CD4-positive, alpha-beta T cell (primary cell): ENCODE results near the gene UQCRFS1. TPM values are rescaled to one million over a fixed set of nuclear protein-coding genes. Genes with fewer than 3 reads are reported as not detected.

Source experiments
- ATAC-seq: fragments of 200-7000 bp; cut with Tn5 transposase; one replicate; pipeline ENCODE4 v1.10.0; 2022; ENCODE audit warnings: mild to moderate bottlenecking; ENCODE audit not compliant: poor library complexity
- CTCF ChIA-PET: fragments of 350-600 bp; sonication (Branson Sonifier 250); formaldehyde crosslinking; loops from one replicate; lab custom pipeline; 2021; ENCODE audit warnings: antibody characterized with exemption, inconsistent platforms; lab: Charles Lee
- POLR2A ChIA-PET: fragments of 350-600 bp; sonication (Branson Sonifier 250); formaldehyde crosslinking; loops from one replicate; lab custom pipeline; 2021; ENCODE audit warnings: antibody characterized with exemption, inconsistent platforms; lab: Charles Lee
- DNase-seq, 14 experiments: peaks; one replicate each; pipeline ENCODE4 v3.0.0-alpha.2; 2013 to 2020; ENCODE audit warnings: mixed read lengths in 2 of 14
- H3K27ac ChIP-seq, 2 donors: one replicate each; pipeline versions ENCODE4 v1.5.1 to v1.7.0; 2013; ENCODE audit warnings: low read length in 2 of 2, low read depth in 1 of 2, mild to moderate bottlenecking in 1 of 2
- H3K27me3 ChIP-seq, 2 experiments: 1 replicate in 1 of 2; 2 replicates in 1 of 2; pipeline versions ENCODE4 v1.6.1 to v1.7.0; 2013; ENCODE audit warnings: low read length in 2 of 2, control low read depth in 1 of 2, mild to moderate bottlenecking in 1 of 2, moderate library complexity in 1 of 2; ENCODE audit not compliant: insufficient read depth in 2 of 2, control insufficient read depth in 1 of 2
- H3K36me3 ChIP-seq: one replicate; pipeline ENCODE4 v1.6.1; 2013; ENCODE audit warnings: low read length, control low read depth; ENCODE audit not compliant: insufficient read depth
- H3K4me1 ChIP-seq: one replicate; pipeline ENCODE4 v1.6.1; 2013; ENCODE audit warnings: low read length, control low read depth; ENCODE audit not compliant: insufficient read depth
- H3K4me3 ChIP-seq: one replicate; pipeline ENCODE4 v1.5.1; 2013; ENCODE audit warnings: mild to moderate bottlenecking, low read length, moderate library complexity
- H3K9me3 ChIP-seq, 2 experiments: 1 replicate in 1 of 2; 2 replicates in 1 of 2; pipeline versions ENCODE4 v1.6.1 to v1.7.0; 2013; ENCODE audit warnings: low read length in 2 of 2, mild to moderate bottlenecking in 2 of 2, control low read depth in 1 of 2, moderate library complexity in 1 of 2; ENCODE audit not compliant: control insufficient read depth in 1 of 2, insufficient read depth in 1 of 2
- H3K27ac Mint-ChIP-seq: one replicate; pipeline ENCODE4 v1.8.0; 2020; ENCODE audit warnings: mixed read lengths
- H3K27me3 Mint-ChIP-seq: one replicate; pipeline ENCODE4 v1.8.0; 2021; ENCODE audit warnings: mixed read lengths
- H3K36me3 Mint-ChIP-seq: one replicate; pipeline ENCODE4 v1.8.0; 2021; ENCODE audit warnings: low read depth, mixed read lengths
- H3K4me1 Mint-ChIP-seq: one replicate; pipeline ENCODE4 v1.8.0; 2021; ENCODE audit warnings: low read depth, mixed read lengths
- H3K4me3 Mint-ChIP-seq: one replicate; pipeline ENCODE4 v1.8.0; 2020; ENCODE audit warnings: mild to moderate bottlenecking, mixed read lengths
- H3K9me3 Mint-ChIP-seq: one replicate; pipeline ENCODE4 v1.8.0; 2020; ENCODE audit warnings: mixed read lengths
- intact Hi-C, 2 experiments: fragments of 100-400 bp; cut with DNase I in 1 of 2; cut with micrococcal nuclease in 1 of 2; formaldehyde crosslinking; loops; one replicate each; pipeline versions ENCODE4 v1.15.1 to v1.9.0; 2023 to 2025; cut with DNase I, micrococcal nuclease
- polyA plus RNA-seq, 2 donors: library from polyadenylated mRNA; unstranded; fragments of 120-200 nt; gene quantifications; one replicate each; pipeline ENCODE4 v1.2.1, GENCODE V29; 2013
- total RNA-seq, 174 experiments: library from RNA in 2 of 174; stranded (reverse) in 2 of 174; gene quantifications; one replicate each; pipeline ENCODE4 v1.2.3 and lab custom pipeline; 2021 to 2026
- TF ChIP-seq, protein P1 (sequence below): fragments of 200-600 bp; IDR thresholded peaks from one replicate; pipeline ENCODE4 v1.8.0; 2022; ENCODE audit warnings: antibody characterized with exemption, mild to moderate bottlenecking

The UQCRFS1 gene
- 10 to 100 TPM; 30.5 TPM for total RNA-seq
- polyA plus RNA-seq (2013, experiment 1 of 2), result 21.8 TPM
- 19.9 TPM for polyA plus RNA-seq (2013, experiment 2 of 2)
- total RNA-seq (lab: John Stamatoyannopoulos, UW), result 37.6 to 151 (median 67.5) reads per million in 172 experiments

DNA sequence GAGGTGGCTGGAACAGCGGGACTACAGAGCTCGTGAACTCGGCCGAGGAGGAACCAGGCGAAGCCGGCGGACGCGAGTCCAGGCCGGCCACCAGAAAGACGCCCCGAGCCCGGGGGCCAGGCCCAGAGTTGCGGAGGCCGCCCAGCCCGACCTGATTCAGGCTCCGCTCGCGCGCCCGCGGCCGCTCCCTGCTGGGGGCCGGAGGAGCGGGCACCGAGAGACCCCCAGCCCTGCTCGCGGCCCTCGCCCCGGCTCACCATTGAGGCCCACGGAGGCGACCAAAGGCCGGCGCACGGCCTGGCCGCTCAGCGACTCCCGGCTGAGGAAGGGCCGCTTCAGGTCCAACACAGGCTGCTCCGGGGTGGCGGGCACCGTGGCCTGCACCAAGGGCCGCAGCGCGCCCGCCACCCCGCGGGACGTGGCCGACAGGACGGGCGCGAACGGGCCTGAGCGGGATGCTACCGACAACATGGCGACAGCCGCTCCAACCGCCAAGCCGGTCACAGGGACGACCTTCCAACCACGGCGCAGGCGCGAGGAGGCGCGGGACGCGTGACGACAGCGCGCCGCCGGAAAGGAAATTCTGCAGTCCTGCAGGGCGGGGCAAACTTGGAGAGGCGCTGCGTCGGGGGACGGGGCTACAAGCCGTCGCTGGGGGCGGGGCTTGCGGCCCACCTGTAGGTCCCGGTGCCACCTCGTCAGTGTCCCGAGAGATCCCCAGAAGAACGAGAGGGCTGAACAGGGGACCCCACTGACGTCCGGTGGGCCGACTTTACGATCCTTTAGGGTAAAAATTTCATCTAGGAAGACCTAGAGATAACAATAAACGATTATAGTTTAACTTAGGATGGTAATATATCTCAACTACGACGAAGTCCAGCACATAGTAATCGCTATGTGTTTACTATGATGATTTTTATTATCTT, at the start of gene UQCRFS1:
Gene UQCRFS1, minus strand, starts transcription at position 504 of the 926 bp plus-strand sequence. Its CDS starts 33 bp downstream, at position 471.
- DNase-seq (peak; percentile 91 to 97 (median 94)), ATAC-seq (peak; percentile 96)
- Histone ChIP-seq H3K36me3 (peaks cover 4% of the 10 kb centered on the region), H3K4me1 (peaks cover 10% of the 10 kb centered on the region), H3K4me3 (peak within 1 kb of the TSS; percentile 74), H3K27me3 (no peaks in the 10 kb centered on the region), H3K27ac (peak within 1 kb of the TSS; percentile 67 to 78), H3K9me3 (no peaks in the 10 kb centered on the region)
- CTCF ChIA-PET, result no interaction called here
- H3K9me3 Mint-ChIP-seq, result peaks cover 6% of the 10 kb centered on the region
- peak within 1 kb of the TSS; percentile 96 for H3K27ac Mint-ChIP-seq
- H3K4me1 Mint-ChIP-seq, result peaks cover 54% of the 10 kb centered on the region
- intact Hi-C loops, result loop anchor here (5.0 to 10.0 kb wide), 6 partner anchors 394 to 1421 kb away; partner anchors contain the start of genes CCNE1 (in 1 of the 2), POP4 (in 1 of the 2) and URI1 (in 1 of the 2)
- peaks cover 42% of the 10 kb centered on the region for H3K36me3 Mint-ChIP-seq
- H3K27me3 Mint-ChIP-seq, result peaks cover 14% of the 10 kb centered on the region
- TF ChIP-seq, protein P1, sequence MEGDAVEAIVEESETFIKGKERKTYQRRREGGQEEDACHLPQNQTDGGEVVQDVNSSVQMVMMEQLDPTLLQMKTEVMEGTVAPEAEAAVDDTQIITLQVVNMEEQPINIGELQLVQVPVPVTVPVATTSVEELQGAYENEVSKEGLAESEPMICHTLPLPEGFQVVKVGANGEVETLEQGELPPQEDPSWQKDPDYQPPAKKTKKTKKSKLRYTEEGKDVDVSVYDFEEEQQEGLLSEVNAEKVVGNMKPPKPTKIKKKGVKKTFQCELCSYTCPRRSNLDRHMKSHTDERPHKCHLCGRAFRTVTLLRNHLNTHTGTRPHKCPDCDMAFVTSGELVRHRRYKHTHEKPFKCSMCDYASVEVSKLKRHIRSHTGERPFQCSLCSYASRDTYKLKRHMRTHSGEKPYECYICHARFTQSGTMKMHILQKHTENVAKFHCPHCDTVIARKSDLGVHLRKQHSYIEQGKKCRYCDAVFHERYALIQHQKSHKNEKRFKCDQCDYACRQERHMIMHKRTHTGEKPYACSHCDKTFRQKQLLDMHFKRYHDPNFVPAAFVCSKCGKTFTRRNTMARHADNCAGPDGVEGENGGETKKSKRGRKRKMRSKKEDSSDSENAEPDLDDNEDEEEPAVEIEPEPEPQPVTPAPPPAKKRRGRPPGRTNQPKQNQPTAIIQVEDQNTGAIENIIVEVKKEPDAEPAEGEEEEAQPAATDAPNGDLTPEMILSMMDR, result no peak
- peak within 1 kb of the TSS; percentile 99 for H3K4me3 Mint-ChIP-seq
- POLR2A ChIA-PET, result interaction anchor here (1.0 kb wide), 1 partner anchor 1420 kb away, joined by 4 read pairs; no protein-coding TSS in a partner anchor

DNA sequence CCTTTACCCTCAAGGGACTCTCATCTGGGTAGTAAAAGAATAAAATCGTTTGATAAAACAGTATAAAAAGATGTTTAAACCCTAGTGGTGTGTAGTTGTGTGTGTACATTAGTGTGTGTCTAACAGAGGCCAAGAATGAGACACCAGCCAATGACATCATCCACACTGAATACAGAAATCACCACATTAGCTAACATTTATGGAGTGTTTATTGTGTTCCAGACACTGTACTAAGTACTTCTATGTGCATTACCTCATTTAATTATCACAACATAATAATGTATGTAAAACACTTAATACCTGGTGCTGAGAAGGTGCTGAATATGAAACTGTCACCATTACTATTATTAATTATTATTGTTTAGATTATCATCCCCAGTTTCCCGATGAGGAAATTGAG, 49.1 kb upstream of the UQCRFS1 start:
- POLR2A ChIA-PET, result no interaction called here
- Histone ChIP-seq H3K36me3 (no peaks in the 10 kb centered on the region), H3K27ac (no peak overlapping the region), H3K9me3 (no peaks in the 10 kb centered on the region), H3K4me1 (no peaks in the 10 kb centered on the region), H3K4me3 (no peak overlapping the region), H3K27me3 (peaks cover 0 to 3% of the 10 kb centered on the region in 2 experiments)
- DNase-seq, result no peak
- no peak for ATAC-seq
- no peak overlapping the region for H3K4me3 Mint-ChIP-seq
- intact Hi-C loops, result loop anchor here (2.0 to 5.0 kb wide), 3 partner anchors 525 to 795 kb away; no protein-coding TSS in a partner anchor
- no peaks in the 10 kb centered on the region for H3K36me3 Mint-ChIP-seq
- H3K4me1 Mint-ChIP-seq, result no peaks in the 10 kb centered on the region
- CTCF ChIA-PET, result interaction anchor here (1.8 kb wide), 1 partner anchor 1297 kb away, joined by 3 read pairs; no protein-coding TSS in a partner anchor
- H3K27me3 Mint-ChIP-seq, result peaks cover 25% of the 10 kb centered on the region
- no peaks in the 10 kb centered on the region for H3K9me3 Mint-ChIP-seq
- H3K27ac Mint-ChIP-seq, result no peak overlapping the region
- TF ChIP-seq, protein P1, result no peak

DNA sequence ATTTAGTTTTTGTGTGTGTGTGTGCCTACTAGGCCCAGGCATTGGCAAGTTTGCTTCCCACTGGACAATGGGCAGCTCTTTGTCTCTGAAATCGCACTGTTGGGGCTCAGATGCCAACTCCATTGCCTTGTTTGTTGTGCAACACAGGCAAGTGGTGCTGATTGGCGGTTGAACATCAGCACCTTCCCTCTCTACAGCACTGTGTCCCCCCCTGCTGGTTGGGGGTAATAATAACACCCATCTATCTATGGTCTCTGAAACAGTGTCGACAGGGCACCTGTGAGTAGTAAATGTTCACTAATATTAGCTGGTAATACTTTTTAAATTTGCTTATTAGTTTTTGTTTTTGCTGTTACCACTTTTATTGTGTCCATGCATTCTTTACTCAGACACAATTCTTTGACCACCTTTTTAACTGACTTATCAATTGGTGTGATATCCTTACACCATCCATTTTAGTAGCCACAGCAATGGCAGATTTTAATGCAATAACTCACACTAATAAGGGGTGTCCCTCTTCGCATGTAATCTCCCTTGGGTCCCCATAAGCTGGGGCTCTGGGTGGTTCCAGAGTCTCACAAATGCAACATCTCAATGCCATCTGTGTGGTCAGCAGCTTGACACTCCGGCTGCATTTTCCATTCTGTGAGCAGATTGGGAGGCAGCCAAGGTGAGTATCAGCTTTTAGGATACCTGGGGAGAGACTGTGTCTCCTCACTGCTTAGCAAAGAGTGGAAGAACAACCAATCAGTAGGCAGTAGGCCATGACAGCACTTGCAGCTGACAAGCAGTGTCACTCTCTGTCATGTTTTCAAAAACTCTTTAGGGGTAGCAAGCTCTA, 47.7 kb upstream of the UQCRFS1 start:
- Histone ChIP-seq H3K27ac (no peak overlapping the region), H3K9me3 (no peaks in the 10 kb centered on the region), H3K27me3 (peaks cover 3 to 4% of the 10 kb centered on the region in 2 experiments), H3K4me3 (no peak overlapping the region), H3K36me3 (no peaks in the 10 kb centered on the region), H3K4me1 (no peaks in the 10 kb centered on the region)
- intact Hi-C loops, result loop anchor here (5.0 kb wide), 2 partner anchors 523 to 793 kb away; no protein-coding TSS in a partner anchor
- Mint-ChIP-seq H3K36me3 (no peaks in the 10 kb centered on the region), H3K4me1 (no peaks in the 10 kb centered on the region), H3K27me3 (peaks cover 21% of the 10 kb centered on the region), H3K27ac (no peak overlapping the region), H3K4me3 (no peak overlapping the region), H3K9me3 (no peaks in the 10 kb centered on the region)
- CTCF ChIA-PET, result interaction anchor here (1.2 kb wide), 1 partner anchor 11 kb away, joined by 3 read pairs; no protein-coding TSS in a partner anchor
- ATAC-seq (no peak), DNase-seq (peak in 3 of 14 experiments; percentile 17 to 33 (median 32))
- POLR2A ChIA-PET, result no interaction called here
- TF ChIP-seq, protein P1, result no peak
